ENCODE data around the gene UBE3B.

DNA sequence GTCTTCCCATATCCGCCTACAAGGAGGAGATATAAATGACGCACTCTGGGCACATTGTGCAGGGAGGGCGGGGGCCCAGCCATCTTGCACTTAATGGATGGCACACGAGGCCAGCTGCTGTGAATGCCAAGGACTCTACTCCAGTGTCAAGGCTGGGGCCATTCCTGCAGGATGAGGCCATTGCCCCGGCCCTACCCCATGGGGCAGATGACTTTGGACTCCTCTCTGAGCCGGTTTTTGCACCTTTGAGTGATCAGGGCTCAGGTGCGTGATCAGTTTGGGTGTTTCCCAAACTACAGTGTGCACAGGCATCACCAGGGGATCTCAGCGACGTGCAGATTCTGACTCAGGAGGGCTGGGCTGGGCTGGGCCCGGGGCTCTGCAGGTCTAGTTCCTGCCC, 79.8 kb downstream of the UBE3B start:
- TF ChIP-seq, protein P1, sequence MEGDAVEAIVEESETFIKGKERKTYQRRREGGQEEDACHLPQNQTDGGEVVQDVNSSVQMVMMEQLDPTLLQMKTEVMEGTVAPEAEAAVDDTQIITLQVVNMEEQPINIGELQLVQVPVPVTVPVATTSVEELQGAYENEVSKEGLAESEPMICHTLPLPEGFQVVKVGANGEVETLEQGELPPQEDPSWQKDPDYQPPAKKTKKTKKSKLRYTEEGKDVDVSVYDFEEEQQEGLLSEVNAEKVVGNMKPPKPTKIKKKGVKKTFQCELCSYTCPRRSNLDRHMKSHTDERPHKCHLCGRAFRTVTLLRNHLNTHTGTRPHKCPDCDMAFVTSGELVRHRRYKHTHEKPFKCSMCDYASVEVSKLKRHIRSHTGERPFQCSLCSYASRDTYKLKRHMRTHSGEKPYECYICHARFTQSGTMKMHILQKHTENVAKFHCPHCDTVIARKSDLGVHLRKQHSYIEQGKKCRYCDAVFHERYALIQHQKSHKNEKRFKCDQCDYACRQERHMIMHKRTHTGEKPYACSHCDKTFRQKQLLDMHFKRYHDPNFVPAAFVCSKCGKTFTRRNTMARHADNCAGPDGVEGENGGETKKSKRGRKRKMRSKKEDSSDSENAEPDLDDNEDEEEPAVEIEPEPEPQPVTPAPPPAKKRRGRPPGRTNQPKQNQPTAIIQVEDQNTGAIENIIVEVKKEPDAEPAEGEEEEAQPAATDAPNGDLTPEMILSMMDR (IDR thresholded peaks at IDR 0.05) = no peak
- no peak for TF ChIP-seq EZH2 (IDR thresholded peaks at IDR 0.05; ENCODE audit: borderline replicate concordance, insufficient read depth, low read depth, low read length, poor library complexity, severe bottlenecking)

Data from B cell (primary cell).